A549 treated with RU486 at 1 μM for 4 hours (cell line): ENCODE results near the gene DBET. TPM values are rescaled to one million over a fixed set of nuclear protein-coding genes. Genes with fewer than 3 reads are reported as not detected.

Experiments used
- total RNA-seq: library from RNA; stranded (reverse); fragments of 200-300 nt; extraction: Qiagen RNA extraction; gene quantifications from 5 replicates; pipeline ENCODE4 v1.2.3, GENCODE V29; 2022; ENCODE audit warnings: low read depth

Gene DBET
- total RNA-seq: not detected in 5 replicates

DNA sequence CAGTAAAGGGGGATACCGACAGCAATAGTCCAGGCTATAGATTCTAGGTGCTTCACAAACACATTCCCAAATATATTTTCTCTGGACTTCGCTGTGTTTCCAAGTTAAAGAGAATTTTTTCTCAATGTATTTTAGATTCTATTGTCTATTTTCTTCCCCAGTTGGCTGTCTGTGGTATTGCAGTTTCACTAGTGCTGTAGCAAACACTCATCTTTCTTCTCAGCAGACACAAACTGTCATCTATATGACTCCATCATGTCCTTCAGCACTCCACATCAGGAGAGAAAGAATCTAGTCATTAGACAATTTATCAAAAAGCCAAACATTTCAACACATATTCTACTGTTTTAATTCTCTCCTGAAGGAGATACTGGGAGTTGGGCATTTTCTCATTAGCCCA, at the start of gene DBET:
Gene DBET, plus strand, starts transcription at position 161 of the 400 bp plus-strand sequence.

DNA sequence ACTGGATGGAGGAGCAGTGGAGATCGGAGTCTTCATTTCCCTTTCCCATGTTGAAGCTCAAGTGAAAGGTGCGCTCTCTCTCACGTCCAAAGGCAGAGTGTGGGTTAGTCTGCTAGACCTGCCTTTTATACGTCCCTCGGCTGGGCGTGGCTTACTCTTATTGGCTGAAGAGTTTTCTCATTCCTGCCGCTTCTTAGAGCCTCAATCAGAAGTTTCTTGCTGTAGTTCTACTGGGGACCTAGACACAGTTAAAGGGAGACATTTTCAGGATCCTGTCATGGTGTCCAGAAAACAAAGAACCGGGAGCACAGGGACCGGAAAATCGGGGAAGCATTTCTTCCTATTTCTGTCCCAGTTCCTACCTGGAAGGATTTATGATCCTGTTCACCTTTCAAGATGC, 37.1 kb upstream of the DBET start, which contains the start of gene FRG2:
Gene FRG2, minus strand, starts transcription at position 101 of the 400 bp plus-strand sequence. Its CDS starts 52 bp downstream, at position 49.

Other genes starting within 250 kb of the DBET start
- gene FRG1, start 123.6 kb upstream of the DBET start, total RNA-seq: 35.4 to 47.5 TPM (median 39.5 TPM) in 5 replicates
- 0.05 to 0.09 TPM in 2 of 5 replicates, not detected in the others for gene FRG2, start 37.2 kb upstream of the DBET start, total RNA-seq
- gene DUX4, start 109.3 kb downstream of the DBET start, total RNA-seq: not detected in 5 replicates